Mucosa of descending colon (tissue), 3 donors: ENCODE results near the gene RAB21. TPM values are rescaled to one million over a fixed set of nuclear protein-coding genes. Genes with fewer than 3 reads are reported as not detected.
"Not testable (repeated sequence)": the region's sequence is repeated elsewhere in the genome, so short reads cannot be mapped to it uniquely, and the experiment has no call there.

Experiments
- ATAC-seq: fragments of 200-7000 bp; cut with Tn5 transposase; one replicate; pipeline ENCODE4 v1.9.1; 2020; ENCODE audit warnings: mild to moderate bottlenecking, moderate library complexity
- DNase-seq, 3 donors: peaks; one replicate each; pipeline ENCODE4 v3.0.0-alpha.2; 2020
- H3K36me3 ChIP-seq: fragments of 200-600 bp; one replicate; pipeline ENCODE4 v1.8.0; 2021; ENCODE audit warnings: low read depth, mild to moderate bottlenecking
- H3K4me1 ChIP-seq: fragments of 200-600 bp; one replicate; pipeline ENCODE4 v1.8.0; 2021; ENCODE audit warnings: low read depth, mild to moderate bottlenecking
- H3K4me3 ChIP-seq: fragments of 200-600 bp; one replicate; pipeline ENCODE4 v1.8.0; 2021; ENCODE audit warnings: mild to moderate bottlenecking
- H3K9me3 ChIP-seq: fragments of 200-600 bp; one replicate; pipeline ENCODE4 v1.8.0; 2021; ENCODE audit warnings: mild to moderate bottlenecking
- CTCF ChIP-seq: fragments of 200-600 bp; IDR thresholded peaks from one replicate; pipeline ENCODE4 v1.8.0; 2022; ENCODE audit warnings: antibody characterized with exemption, mild to moderate bottlenecking
- intact Hi-C, 2 donors: fragments of 100-400 bp; cut with DNase I in 1 of 2; cut with micrococcal nuclease in 1 of 2; formaldehyde crosslinking; loops; one replicate each; pipeline versions ENCODE4 v1.11.0 to v1.11.1; 2022; cut with DNase I, micrococcal nuclease
- total RNA-seq, 3 donors: library from RNA; stranded (reverse); fragmentation: NEBNext Ultra II Directional in 2 of 3; extraction: Animal tissue kit (Norgen Biotek cat#: 25700) in 2 of 3; gene quantifications; one replicate each; pipeline versions ENCODE4 v1.2.1 to v1.2.4, GENCODE V29; 2021 to 2023
- donor health status: DM: no; HTN: no; CAD: no; lungs with moderate emphysema.
- donor health status: DM: no; HTN: no; CAD: no.
- donor health status: DM: no; HTN: yes; CAD: no.

The RAB21 gene
- total RNA-seq, 3 donors from 2014 or later = 61.6 to 97.3 (median 63.6) TPM

GRCh38 chr12:71800177-71800576 lies 45.5 kb downstream of the RAB21 start:
- no peak for DNase-seq

GRCh38 chr12:71804505-71804904 lies 49.8 kb downstream of the RAB21 start:
- no peaks in the 10 kb centered on the region for H3K4me1 ChIP-seq
- no peaks in the 10 kb centered on the region for H3K36me3 ChIP-seq
- H3K9me3 ChIP-seq = no peaks in the 10 kb centered on the region
- TF ChIP-seq CTCF = no peak
- no peak for ATAC-seq
- H3K4me3 ChIP-seq = no peak overlapping the region
- no peak for DNase-seq
- intact Hi-C loops = no loop called here

More at GRCh38 chr12:71800177-71800576, 45.5 kb downstream of the RAB21 start:
- no peak for ATAC-seq
- Histone ChIP-seq H3K4me3 (no peak overlapping the region), H3K9me3 (no peaks in the 10 kb centered on the region), H3K4me1 (no peaks in the 10 kb centered on the region), H3K36me3 (no peaks in the 10 kb centered on the region)
- intact Hi-C loops = no loop called here
- no peak for TF ChIP-seq CTCF

GRCh38 chr12:71810921-71811320 lies 56.3 kb downstream of the RAB21 start:
- H3K9me3 ChIP-seq = no peaks in the 10 kb centered on the region
- intact Hi-C loops = no loop called here
- no peak for DNase-seq
- no peaks in the 10 kb centered on the region for H3K36me3 ChIP-seq
- no peak for TF ChIP-seq CTCF
- peak; percentile 77 for ATAC-seq
- H3K4me1 ChIP-seq = no peaks in the 10 kb centered on the region
- no peak overlapping the region for H3K4me3 ChIP-seq

GRCh38 chr12:71815242-71815641 lies 60.6 kb downstream of the RAB21 start:
- H3K4me3 ChIP-seq, H3K9me3 ChIP-seq, intact Hi-C loops, ATAC-seq, DNase-seq, H3K36me3 ChIP-seq, H3K4me1 ChIP-seq: not testable (repeated sequence)

GRCh38 chr12:71822088-71822487 lies 67.4 kb downstream of the RAB21 start:
- H3K4me3 ChIP-seq, ATAC-seq, H3K4me1 ChIP-seq, H3K36me3 ChIP-seq, H3K9me3 ChIP-seq, DNase-seq, intact Hi-C loops: not testable (repeated sequence)

- no peak overlapping the region for H3K4me3 ChIP-seq
These were observed 74.2 kb downstream of the RAB21 start for GRCh38 chr12:71828813-71829212.

More at GRCh38 chr12:71828813-71829212, 74.2 kb downstream of the RAB21 start:
- no peak for DNase-seq
- no peak for ATAC-seq
- no peaks in the 10 kb centered on the region for H3K9me3 ChIP-seq
- no peaks in the 10 kb centered on the region for H3K4me1 ChIP-seq
- H3K36me3 ChIP-seq = no peaks in the 10 kb centered on the region
- TF ChIP-seq CTCF = no peak
- intact Hi-C loops = no loop called here
